H1 (cell line): ENCODE results near the gene CRTC3. TPM values are rescaled to one million over a fixed set of nuclear protein-coding genes. Genes with fewer than 3 reads are reported as not detected.

Experiments
- CTCF ChIA-PET: fragments of 300-600 bp; sonication (Branson Sonifier 250); formaldehyde crosslinking; loops from one replicate; lab custom pipeline; 2021; ENCODE audit not compliant: partially characterized antibody; lab: Charles Lee
- POLR2A ChIA-PET: fragments of 300-600 bp; sonication (Branson Sonifier 250); formaldehyde crosslinking; loops from one replicate; lab custom pipeline; 2021; ENCODE audit warnings: inconsistent platforms; ENCODE audit not compliant: partially characterized antibody; lab: Charles Lee
- DNase-seq, 2 experiments: peaks; one replicate each; pipeline versions ENCODE4 v3.0.0 to v3.0.0-alpha.2; 2010 to 2022; ENCODE audit warnings: low spot score in 2 of 2, low read depth in 1 of 2, mixed read lengths in 1 of 2
- FAIRE-seq: peaks from 2 replicates; lab custom pipeline; 2011; peaks lifted over from hg19 to GRCh38; lab: Jason Lieb, UNC
- H2AFZ ChIP-seq: 2 replicates; pipeline ENCODE4 v1.8.1; 2012; ENCODE audit warnings: low read length, inconsistent platforms
- H2AK5ac ChIP-seq: 2 replicates; pipeline ENCODE4 v1.6.1; 2013; ENCODE audit warnings: low read depth, low read length
- H2BK120ac ChIP-seq: replicated peaks from 2 replicates; pipeline ENCODE3; 2013; ENCODE audit warnings: low read depth, low read length, inconsistent platforms
- H2BK12ac ChIP-seq: 2 replicates; pipeline ENCODE4 v1.6.1; 2013; ENCODE audit warnings: low read depth, low read length
- H2BK15ac ChIP-seq: 2 replicates; pipeline ENCODE4 v1.6.1; 2013; ENCODE audit warnings: low read length
- H2BK20ac ChIP-seq: 2 replicates; pipeline ENCODE4 v1.6.1; 2013; ENCODE audit warnings: low read length
- H2BK5ac ChIP-seq: 2 replicates; pipeline ENCODE4 v1.6.1; 2013; ENCODE audit warnings: low read depth, low read length
- H3K14ac ChIP-seq: 2 replicates; pipeline ENCODE4 v1.6.1; 2013; ENCODE audit warnings: inconsistent platforms; ENCODE audit not compliant: insufficient read length
- H3K18ac ChIP-seq: 2 replicates; pipeline ENCODE4 v1.6.1; 2013; ENCODE audit warnings: low read length; ENCODE audit errors: extremely low read depth
- H3K23ac ChIP-seq: 2 replicates; pipeline ENCODE4 v1.6.1; 2013; ENCODE audit warnings: inconsistent platforms; ENCODE audit not compliant: insufficient read length
- H3K23me2 ChIP-seq: 2 replicates; pipeline ENCODE4 v1.6.1; 2013; ENCODE audit warnings: low read depth, low read length
- H3K27ac ChIP-seq: 2 replicates; pipeline ENCODE4 v1.6.1; 2011; ENCODE audit warnings: low read depth, low read length, inconsistent platforms
- H3K27me3 ChIP-seq, 4 experiments: replicated peaks in 1 of 4; 1 replicate in 1 of 4; 2 replicates in 3 of 4; pipeline versions ENCODE4 v1.6.1 to v1.8.1; 2011 to 2013; ENCODE audit warnings: low read length in 3 of 4, mild to moderate bottlenecking in 3 of 4, inconsistent platforms in 2 of 4, mixed read lengths in 2 of 4, moderate library complexity in 1 of 4; ENCODE audit not compliant: control insufficient read depth in 3 of 4, insufficient read depth in 3 of 4; ENCODE audit errors: extremely low read depth in 1 of 4
- H3K36me3 ChIP-seq, 4 experiments: 2 replicates each; pipeline versions ENCODE4 v1.6.1 to v1.8.1; 2011 to 2013; ENCODE audit warnings: mild to moderate bottlenecking in 4 of 4, low read length in 3 of 4, moderate library complexity in 2 of 4, control low read depth in 1 of 4, inconsistent platforms in 1 of 4; ENCODE audit not compliant: insufficient read depth in 4 of 4, control insufficient read depth in 2 of 4
- H3K4ac ChIP-seq: replicated peaks from 2 replicates; pipeline ENCODE3; 2013; ENCODE audit warnings: low read length, low read depth, mixed read lengths, inconsistent platforms; ENCODE audit not compliant: insufficient read length
- H3K4me1 ChIP-seq, 4 experiments: replicated peaks in 1 of 4; 1 replicate in 1 of 4; 2 replicates in 3 of 4; pipeline versions ENCODE4 v1.6.1 to v1.8.1; 2011 to 2013; ENCODE audit warnings: low read length in 3 of 4, inconsistent platforms in 2 of 4, mixed read lengths in 1 of 4; ENCODE audit not compliant: insufficient read depth in 4 of 4, control insufficient read depth in 3 of 4
- H3K4me2 ChIP-seq, 2 experiments: 2 replicates each; pipeline versions ENCODE4 v1.6.1 to v1.8.1; 2011 to 2013; ENCODE audit warnings: low read depth in 2 of 2, low read length in 2 of 2, control low read depth in 1 of 2, inconsistent platforms in 1 of 2, mild to moderate bottlenecking in 1 of 2; ENCODE audit not compliant: insufficient read depth in 1 of 2
- H3K4me3 ChIP-seq, 4 experiments: fragments of 200-600, 300-600 bp in 1 of 4; sonication (generic), shearing (Covaris generic), sonication (Bioruptor Twin) in 1 of 4; 2 replicates each; pipeline versions ENCODE4 v1.5.1 to v1.8.1; 2011 to 2016; ENCODE audit warnings: low read length in 4 of 4, low read depth in 3 of 4, control low read depth in 2 of 4, inconsistent platforms in 2 of 4, mild to moderate bottlenecking in 2 of 4, mixed read lengths in 1 of 4, moderate library complexity in 1 of 4; ENCODE audit not compliant: insufficient read depth in 2 of 4; ENCODE audit errors: extremely low read depth in 1 of 4
- H3K56ac ChIP-seq: replicated peaks from 2 replicates; pipeline ENCODE3; 2013; ENCODE audit warnings: low read depth, mild to moderate bottlenecking, mixed read lengths, low read length, inconsistent platforms; ENCODE audit not compliant: insufficient read length
- H3K79me1 ChIP-seq: 2 replicates; pipeline ENCODE4 v1.6.1; 2013; ENCODE audit warnings: low read depth, low read length, control low read depth
- H3K79me2 ChIP-seq, 2 experiments: 2 replicates each; pipeline versions ENCODE4 v1.6.1 to v1.8.1; 2012 to 2013; ENCODE audit warnings: low read length in 2 of 2, mild to moderate bottlenecking in 2 of 2, inconsistent platforms in 1 of 2; ENCODE audit not compliant: insufficient read depth in 2 of 2, control insufficient read depth in 1 of 2
- H3K9ac ChIP-seq, 4 experiments: replicated peaks in 1 of 4; 1 replicate in 1 of 4; 2 replicates in 3 of 4; pipeline versions ENCODE4 v1.6.1 to v1.8.1; 2011 to 2013; ENCODE audit warnings: low read depth in 3 of 4, low read length in 3 of 4, control low read depth in 2 of 4, mild to moderate bottlenecking in 2 of 4, moderate library complexity in 2 of 4, inconsistent platforms in 1 of 4; ENCODE audit errors: extremely low read depth in 1 of 4
- H3K9me3 ChIP-seq, 2 experiments: 2 replicates each; pipeline versions ENCODE4 v1.6.1 to v1.8.1; 2012 to 2013; ENCODE audit warnings: mild to moderate bottlenecking in 2 of 2, moderate library complexity in 2 of 2, control low read depth in 1 of 2, inconsistent platforms in 1 of 2, low read depth in 1 of 2, low read length in 1 of 2, mixed read lengths in 1 of 2; ENCODE audit not compliant: insufficient read depth in 2 of 2
- H4K20me1 ChIP-seq, 2 experiments: replicated peaks in 1 of 2; 2 replicates each; pipeline versions ENCODE3 to v1.8.1; 2011 to 2013; ENCODE audit warnings: inconsistent platforms in 2 of 2, low read length in 2 of 2, mild to moderate bottlenecking in 1 of 2; ENCODE audit not compliant: insufficient read depth in 2 of 2, control insufficient read depth in 1 of 2
- H4K5ac ChIP-seq: 2 replicates; pipeline ENCODE4 v1.6.1; 2013; ENCODE audit warnings: low read length, low read depth, mixed read lengths, inconsistent platforms; ENCODE audit not compliant: insufficient read length
- H4K8ac ChIP-seq: 2 replicates; pipeline ENCODE4 v1.8.0; 2013; ENCODE audit warnings: mild to moderate bottlenecking, moderate library complexity, low read length, inconsistent platforms; ENCODE audit not compliant: insufficient read depth; ENCODE audit errors: extremely low read depth
- H4K91ac ChIP-seq: replicated peaks from 2 replicates; pipeline ENCODE3; 2013; ENCODE audit warnings: low read length, mixed read lengths, inconsistent platforms; ENCODE audit not compliant: insufficient read length
- ATF2 ChIP-seq: IDR thresholded peaks from 2 replicates; pipeline ENCODE4 v1.6.1; 2012; ENCODE audit warnings: low read length, inconsistent platforms
- CBX5 ChIP-seq: fragments of 300-800, 300-1000 bp; sonication (generic); IDR thresholded peaks from 2 replicates; pipeline ENCODE4 v1.7.1; 2016; ENCODE audit warnings: antibody characterized with exemption, low read length, low read depth
- CTCF ChIP-seq, 3 experiments: IDR thresholded peaks; 1 replicate in 2 of 3; 2 replicates in 1 of 3; pipeline versions ENCODE4 v1.5.1 to v1.6.1; 2011; ENCODE audit warnings: low read length in 3 of 3, mild to moderate bottlenecking in 3 of 3, inconsistent platforms in 2 of 3, low read depth in 1 of 3, moderate library complexity in 1 of 3; ENCODE audit not compliant: insufficient read depth in 1 of 3; ENCODE audit errors: control extremely low read depth in 1 of 3
- EGR1 ChIP-seq: IDR thresholded peaks from 2 replicates; pipeline ENCODE4 v1.6.1; 2011; ENCODE audit warnings: low read depth, low read length, borderline replicate concordance
- GTF2F1 ChIP-seq: IDR thresholded peaks from 2 replicates; pipeline ENCODE4 v1.6.1; 2012; ENCODE audit warnings: low read depth, low read length, improper control_type of control experiment, borderline replicate concordance
- JUN ChIP-seq: IDR thresholded peaks from 2 replicates; pipeline ENCODE4 v1.6.1; 2011; ENCODE audit warnings: low read depth, mild to moderate bottlenecking, improper control_type of control experiment, low read length
- SIRT6 ChIP-seq: IDR thresholded peaks from one replicate; pipeline ENCODE4 v1.7.1; 2012; ENCODE audit warnings: low read length, inconsistent platforms
- SP2 ChIP-seq: IDR thresholded peaks from 2 replicates; pipeline ENCODE4 v1.6.1; 2012; ENCODE audit warnings: mild to moderate bottlenecking, low read length, inconsistent platforms
- TAF1 ChIP-seq: IDR thresholded peaks from 2 replicates; pipeline ENCODE4 v1.6.1; 2011; ENCODE audit warnings: mild to moderate bottlenecking, low read depth, low read length
- WGBS, 2 experiments: shearing (Covaris generic) in 1 of 2; methylation state at CpG; one replicate each; pipeline versions ENCODE4 v1.1.6 to v1.1.7; 2013 to 2015; ENCODE audit warnings: low lambda C conversion rate in 2 of 2, mixed read lengths in 2 of 2, inconsistent platforms in 1 of 2, low coverage in 1 of 2, missing lambda C conversion rate in 1 of 2; ENCODE audit not compliant: insufficient replicate concordance in 2 of 2, insufficient coverage in 1 of 2, insufficient read length in 1 of 2; ENCODE audit errors: extremely low coverage in 1 of 2, missing lambda C conversion rate in 1 of 2; 5-methylcytosine and 5-hydroxymethylcytosine counted together
- polyA plus RNA-seq, 7 experiments: library from polyadenylated mRNA; depleted of rRNA in 3 of 7; stranded (reverse) in 5 of 7; unstranded in 2 of 7; fragments of >200 nt in 5 of 7; fragments of 200-250 nt in 2 of 7; gene quantifications; 1 replicate in 5 of 7; 2 replicates in 1 of 7; 4 replicates in 1 of 7; pipeline versions ENCODE4 v1.2.1 to v1.2.3, GENCODE V29; 2011 to 2013; ENCODE audit warnings: missing spikeins in 2 of 7, mixed read lengths in 2 of 7
- total RNA-seq: library from RNA; stranded (reverse); fragmentation: NEBNext Ultra II Directional; extraction: Animal tissue kit (Norgen Biotek cat#: 25700); gene quantifications from 2 replicates; pipeline ENCODE4 v1.2.1, GENCODE V29; 2021

CRTC3 gene
- total and polyA plus RNA-seq, 2 of the 8 experiments (the other 6 are each of a cell fraction or from before 2014, with no cell fraction given): 5.0 to 5.3 TPM

- Histone ChIP-seq H3K36me3 (no peaks in the 10 kb centered on the region), H3K9ac (no peak overlapping the region), H3K27ac (no peak overlapping the region), H4K20me1 (no peaks in the 10 kb centered on the region), H3K14ac (no peak overlapping the region), H3K4me2 (no peak overlapping the region), H3K4ac (no peak overlapping the region), H2BK15ac (no peak overlapping the region), H2AK5ac (no peak overlapping the region), H3K4me1 (peaks cover 13 to 27% (median 17%) of the 10 kb centered on the region in 4 experiments), H3K9me3 (no peaks in the 10 kb centered on the region), H3K79me2 (no peaks in the 10 kb centered on the region), H2BK20ac (no peak overlapping the region), H3K23ac (no peak overlapping the region), H3K18ac (no peak overlapping the region), H3K23me2 (no peaks in the 10 kb centered on the region)
- FAIRE-seq: no peak
- POLR2A ChIA-PET: no interaction called here
- TF ChIP-seq SP2 (no peak), EGR1 (no peak), ATF2 (no peak), CBX5 (no peak), SIRT6 (no peak), TAF1 (no peak), GTF2F1 (no peak), JUN (no peak), CTCF (IDR thresholded peaks at IDR 0.05; ENCODE audit: control extremely low read depth in 1 of 3, insufficient read depth in 1 of 3, low read depth in 1 of 3, low read length in 3 of 3) (no peak)
- TF ChIP-seq, all 59 proteins: peak for 0
- Histone ChIP-seq H4K8ac (no peak overlapping the region), H3K56ac (no peak overlapping the region), H2BK120ac (no peak overlapping the region), H4K91ac (no peak overlapping the region), H3K79me1 (no peaks in the 10 kb centered on the region), H2BK12ac (no peak overlapping the region), H3K27me3 (peaks cover 0 to 3% (median 2%) of the 10 kb centered on the region in 4 experiments; a peak in 3 of 7 replicates), H2BK5ac (no peak overlapping the region), H3K4me3 (no peak overlapping the region), H4K5ac (no peak overlapping the region), H2AFZ (no peak overlapping the region)
- 83% methylated on average over 7 of the region's 7 CpGs; no CpG with 5 or more reads in 1 of the 2 experiments for WGBS, 2 experiments
- DNase-seq: no peak
- CTCF ChIA-PET: interaction anchor here (0.9 to 3.5 kb wide), 3 partner anchors 18 to 70 kb away, joined by 3 to 10 read pairs (median 4); no protein-coding TSS in a partner anchor
Measured at GRCh38 chr15:90580541-90580940, 50.8 kb downstream of the CRTC3 start.
